HepG2 (cell line): ENCODE data around the gene TMEM221. TPM values are rescaled to one million over a fixed set of nuclear protein-coding genes. Genes with fewer than 3 reads are reported as not detected.

ENCODE experiments used
- FLYWCH1 ChIP-seq: sonication (generic); formaldehyde crosslinking; IDR thresholded peaks from 2 replicates; pipeline ENCODE4 v1.8.1; 2023; ENCODE audit warnings: mild to moderate bottlenecking, missing genetic modification reagents
- FOXA3 ChIP-seq: IDR thresholded peaks from 2 replicates; pipeline ENCODE4 v1.6.1; 2016; ENCODE audit warnings: missing genetic modification reagents, missing compliant biosample characterization
- FOXP4 ChIP-seq: sonication (generic); formaldehyde crosslinking; IDR thresholded peaks from 2 replicates; pipeline ENCODE4 v1.4.0; 2020; ENCODE audit warnings: missing genetic modification reagents
- HNRNPK ChIP-seq: fragments of 200-400 bp; formaldehyde crosslinking; IDR thresholded peaks from 2 replicates; pipeline ENCODE4 v1.6.1; 2018; ENCODE audit warnings: low read length, low read depth, moderate library complexity, mild to moderate bottlenecking; ENCODE audit not compliant: poor library complexity, severe bottlenecking
- NFKBIZ ChIP-seq: IDR thresholded peaks from 2 replicates; pipeline ENCODE4 v1.6.1; 2018; ENCODE audit warnings: missing genetic modification reagents, missing compliant biosample characterization
- RAD51 ChIP-seq: fragments of 450-650 bp; IDR thresholded peaks from 2 replicates; pipeline ENCODE4 v1.6.1; 2016; ENCODE audit warnings: borderline replicate concordance
- RBM22 ChIP-seq: fragments of 200-400 bp; formaldehyde crosslinking; optimal IDR thresholded peaks from 2 replicates; pipeline ENCODE3; 2017; ENCODE audit warnings: mild to moderate bottlenecking, low read length, moderate library complexity
- RFX1 ChIP-seq: fragments of 450-650 bp; IDR thresholded peaks from 2 replicates; pipeline ENCODE4 v1.6.1; 2017
- SMARCE1 ChIP-seq: fragments of 450-650 bp; IDR thresholded peaks from 2 replicates; pipeline ENCODE4 v1.6.1; 2017; ENCODE audit warnings: borderline replicate concordance
- SOX13 ChIP-seq, 3 experiments: fragments of 450-650 bp in 1 of 3; sonication (generic) in 1 of 3; formaldehyde crosslinking in 1 of 3; IDR thresholded peaks in 2 of 3; conservative IDR thresholded peaks in 1 of 3; 2 replicates each; pipeline versions ENCODE4 v1.5.0 to v1.6.1; 2016 to 2020; ENCODE audit warnings: antibody characterized with exemption in 1 of 3, mild to moderate bottlenecking in 1 of 3, missing compliant biosample characterization in 1 of 3, missing genetic modification reagents in 1 of 3, moderate library complexity in 1 of 3
- STAG1 ChIP-seq: sonication (generic); formaldehyde crosslinking; IDR thresholded peaks from 2 replicates; pipeline ENCODE4 v1.4.0; 2020; ENCODE audit warnings: missing genetic modification reagents
- SYNCRIP ChIP-seq: fragments of 200-400 bp; formaldehyde crosslinking; IDR thresholded peaks from 2 replicates; pipeline ENCODE4 v1.6.1; 2018; ENCODE audit warnings: mild to moderate bottlenecking, low read depth, low read length; ENCODE audit not compliant: insufficient read depth
- THRA ChIP-seq: sonication (generic); formaldehyde crosslinking; IDR thresholded peaks from 2 replicates; pipeline ENCODE4 v1.4.0; 2020; ENCODE audit warnings: missing genetic modification reagents, borderline replicate concordance
- ZNF235 ChIP-seq: sonication (generic); formaldehyde crosslinking; IDR thresholded peaks from 2 replicates; pipeline ENCODE4 v1.8.1; 2023; ENCODE audit warnings: mild to moderate bottlenecking, missing genetic modification reagents, borderline replicate concordance
- ZNF543 ChIP-seq: sonication (generic); formaldehyde crosslinking; IDR thresholded peaks from 2 replicates; pipeline ENCODE4 v1.4.0; 2020; ENCODE audit warnings: mild to moderate bottlenecking, missing genetic modification reagents
- ZNF639 ChIP-seq: conservative IDR thresholded peaks from 2 replicates; pipeline ENCODE4 v1.6.1; 2018; ENCODE audit warnings: missing genetic modification reagents
- ZNF709 ChIP-seq: sonication (generic); formaldehyde crosslinking; IDR thresholded peaks from 2 replicates; pipeline ENCODE4 v1.5.0; 2020; ENCODE audit warnings: mild to moderate bottlenecking, missing genetic modification reagents
- ZNF737 ChIP-seq: sonication (generic); formaldehyde crosslinking; IDR thresholded peaks from 2 replicates; pipeline ENCODE4 v1.5.0; 2020; ENCODE audit warnings: missing genetic modification reagents, mild to moderate bottlenecking, borderline replicate concordance
- ZNF770 ChIP-seq: sonication (generic); formaldehyde crosslinking; IDR thresholded peaks from 2 replicates; pipeline ENCODE4 v1.5.0; 2020; ENCODE audit warnings: mild to moderate bottlenecking, missing genetic modification reagents
- ZSCAN20 ChIP-seq: sonication (generic); formaldehyde crosslinking; IDR thresholded peaks from 2 replicates; pipeline ENCODE4 v1.4.0; 2020; ENCODE audit warnings: missing genetic modification reagents, mild to moderate bottlenecking, borderline replicate concordance
- ZSCAN5A ChIP-seq: sonication (generic); formaldehyde crosslinking; IDR thresholded peaks from 2 replicates; pipeline ENCODE4 v1.8.0; 2022; ENCODE audit warnings: mild to moderate bottlenecking, missing genetic modification reagents, borderline replicate concordance
- polyA plus RNA-seq, 8 experiments: library from polyadenylated mRNA; depleted of rRNA in 3 of 8; stranded (reverse) in 7 of 8; unstranded in 1 of 8; fragments of >200 nt; fragmentation: Illumina TruSeq in 4 of 8; extraction: Trizol in 4 of 8; gene quantifications; 2 replicates each; pipeline versions ENCODE4 v1.2.1 to v1.2.3, GENCODE V29; 2011 to 2016; ENCODE audit warnings: low read depth in 4 of 8, missing spikeins in 1 of 8, mixed read lengths in 1 of 8; ENCODE audit not compliant: insufficient read depth in 1 of 8
- total RNA-seq, 5 experiments: library from RNA; depleted of rRNA; stranded (reverse); fragments of >200 nt; fragmentation: Illumina TruSeq; extraction: Trizol; gene quantifications; 2 replicates each; pipeline ENCODE4 v1.2.3, GENCODE V29; 2016; ENCODE audit warnings: low read depth in 1 of 5

The TMEM221 gene
- total and polyA plus RNA-seq, 2 of the 13 experiments (the other 11 are each of a cell fraction or from before 2014, with no cell fraction given): 0.33 to 0.77 TPM

- TF ChIP-seq ZNF709 (CRISPR knock-in tag) (no peak), SYNCRIP (no peak), ZNF235 (CRISPR knock-in tag) (no peak), RFX1 (no peak), RAD51 (no peak), FOXA3 (CRISPR knock-in tag) (no peak), HNRNPK (no peak), NFKBIZ (no peak), SMARCE1 (no peak), ZNF543 (no peak), FOXP4 (CRISPR knock-in tag) (no peak), ZNF737 (CRISPR knock-in tag) (no peak), ZNF770 (CRISPR knock-in tag) (no peak), RBM22 (no peak), STAG1 (CRISPR knock-in tag) (peak; percentile 44), FLYWCH1 (CRISPR knock-in tag) (no peak), ZSCAN20 (no peak), SOX13 (IDR thresholded peaks at IDR 0.05) (no peak), SOX13 (CRISPR knock-in tag; conservative IDR thresholded peaks at IDR 0.05 in 1 of 2, IDR thresholded peaks at IDR 0.05 in 1 of 2) (no peak), ZNF639 (CRISPR knock-in tag) (no peak), THRA (CRISPR knock-in tag) (no peak), ZSCAN5A (no peak)
Observed at GRCh38 chr19:17420475-17420924, 28.0 kb downstream of the TMEM221 start (continued).
